Measurements from ENCODE around the gene ALPL. TPM values are rescaled to one million over a fixed set of nuclear protein-coding genes. Genes with fewer than 3 reads are reported as not detected.

The ALPL gene
- total RNA-seq, 1 donor from 2014 or later: 16.7 TPM

DNA sequence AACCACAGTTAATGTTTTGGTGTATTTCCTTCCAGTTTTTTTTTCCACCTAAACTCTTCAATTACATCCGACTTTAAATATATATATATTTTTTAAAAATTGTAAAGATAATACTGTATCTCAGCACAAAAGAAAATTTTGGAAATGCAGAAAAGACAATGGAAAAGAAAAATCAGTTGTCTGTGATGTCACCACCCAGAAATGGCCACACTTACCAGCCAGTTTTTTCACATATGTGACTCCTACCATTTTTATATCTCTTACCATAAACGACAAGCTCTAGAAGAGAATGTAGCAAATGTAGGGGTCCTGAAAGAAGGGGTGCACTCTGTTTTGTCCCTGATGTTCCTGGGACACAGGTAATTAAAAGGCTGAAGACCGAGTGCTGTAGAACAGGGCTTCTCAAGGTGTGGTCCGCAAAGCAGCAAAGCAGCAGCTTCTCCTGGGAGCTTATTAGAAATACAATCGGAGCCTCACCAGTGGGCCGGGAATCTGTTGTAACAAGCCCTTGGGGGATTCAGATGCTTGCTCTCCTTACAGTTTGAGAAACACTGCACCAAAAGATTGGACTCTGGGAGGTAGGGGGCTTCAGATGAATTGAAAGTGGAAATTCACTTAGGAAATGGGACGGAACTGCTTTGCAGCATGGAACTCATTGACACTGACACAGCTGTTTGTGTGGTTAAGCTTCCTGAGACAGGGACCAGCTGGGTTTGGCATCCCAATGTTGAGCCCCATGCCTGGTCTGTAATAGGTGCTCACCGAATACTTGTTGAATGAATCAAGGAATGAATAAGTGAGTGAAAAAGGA lies 44.1 kb downstream of the ALPL start:
- TF ChIP-seq CTCF (conservative IDR thresholded peaks at IDR 0.05): no peak
- no peaks in the 10 kb centered on the region for H3K9me3 Mint-ChIP-seq
- DNase-seq (ENCODE audit: low read depth, low spot score): no peak
- no peak overlapping the region for H3K4me3 Mint-ChIP-seq
- H3K36me3 Mint-ChIP-seq (ENCODE audit: low read depth): no peaks in the 10 kb centered on the region
- no peak overlapping the region for H3K27ac Mint-ChIP-seq (ENCODE audit: unreplicated experiment)
- no peaks in the 10 kb centered on the region for H3K27me3 Mint-ChIP-seq (ENCODE audit: low read depth)
- H3K4me1 Mint-ChIP-seq: no peaks in the 10 kb centered on the region

- H3K4me1 Mint-ChIP-seq: no peaks in the 10 kb centered on the region
- H3K36me3 Mint-ChIP-seq (ENCODE audit: low read depth): no peaks in the 10 kb centered on the region
- TF ChIP-seq CTCF (conservative IDR thresholded peaks at IDR 0.05): no peak
- H3K27me3 Mint-ChIP-seq (ENCODE audit: low read depth): no peaks in the 10 kb centered on the region
- DNase-seq (ENCODE audit: low read depth, low spot score): no peak
- no peaks in the 10 kb centered on the region for H3K9me3 Mint-ChIP-seq
- H3K4me3 Mint-ChIP-seq: no peak overlapping the region
- peak overlapping the region; percentile 62 for H3K27ac Mint-ChIP-seq (ENCODE audit: unreplicated experiment)
Measured at GRCh38 chr1:21559788-21560567, 50.8 kb downstream of the ALPL start.

DNA sequence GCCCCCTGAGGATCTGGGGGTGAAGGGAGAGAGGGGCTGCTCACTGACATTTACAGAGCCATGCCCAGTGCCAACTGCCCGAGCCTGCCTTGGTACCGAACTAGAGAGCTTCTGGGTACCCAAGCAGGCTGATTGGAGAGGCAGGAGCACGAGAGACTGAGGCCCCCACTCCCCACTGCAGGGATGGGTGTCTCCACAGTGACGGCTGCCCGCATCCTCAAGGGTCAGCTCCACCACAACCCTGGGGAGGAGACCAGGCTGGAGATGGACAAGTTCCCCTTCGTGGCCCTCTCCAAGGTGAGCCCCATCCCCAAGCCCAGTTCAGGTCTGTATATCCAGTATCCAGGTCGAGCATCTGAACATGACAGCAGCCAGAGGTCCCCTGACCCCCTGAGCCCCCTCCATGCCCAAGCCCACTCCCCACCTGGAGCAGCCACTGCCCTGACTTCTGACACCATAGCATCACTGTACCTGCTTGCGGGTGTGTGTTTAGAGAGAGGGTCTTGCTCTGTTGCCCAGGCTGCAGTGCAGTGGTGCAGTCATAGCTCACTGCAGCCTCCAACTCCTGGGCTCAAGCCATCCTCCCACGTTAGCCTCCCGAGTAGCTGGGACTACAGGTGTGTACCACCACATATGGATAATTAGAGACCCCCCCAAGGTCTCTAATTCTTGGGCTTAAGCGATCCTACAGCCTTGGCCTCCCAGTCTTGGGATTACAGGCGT lies 51.9 kb downstream of the ALPL start:
- DNase-seq (ENCODE audit: low read depth, low spot score): no peak
- no peak overlapping the region for H3K4me3 Mint-ChIP-seq
- H3K27ac Mint-ChIP-seq (ENCODE audit: unreplicated experiment): peak overlapping the region; percentile 62
- no peaks in the 10 kb centered on the region for H3K4me1 Mint-ChIP-seq
- no peaks in the 10 kb centered on the region for H3K27me3 Mint-ChIP-seq (ENCODE audit: low read depth)
- no peak for TF ChIP-seq CTCF (conservative IDR thresholded peaks at IDR 0.05)
- no peaks in the 10 kb centered on the region for H3K9me3 Mint-ChIP-seq
- no peaks in the 10 kb centered on the region for H3K36me3 Mint-ChIP-seq (ENCODE audit: low read depth)

- Mint-ChIP-seq H3K27me3 (ENCODE audit: low read depth) (no peaks in the 10 kb centered on the region), H3K4me1 (no peaks in the 10 kb centered on the region), H3K4me3 (no peak overlapping the region), H3K9me3 (no peaks in the 10 kb centered on the region), H3K36me3 (ENCODE audit: low read depth) (no peaks in the 10 kb centered on the region), H3K27ac (ENCODE audit: unreplicated experiment) (no peak overlapping the region)
- DNase-seq (ENCODE audit: low read depth, low spot score): no peak
- TF ChIP-seq CTCF (conservative IDR thresholded peaks at IDR 0.05): no peak
Measured at GRCh38 chr1:21562896-21563295, 53.7 kb downstream of the ALPL start.

DNA sequence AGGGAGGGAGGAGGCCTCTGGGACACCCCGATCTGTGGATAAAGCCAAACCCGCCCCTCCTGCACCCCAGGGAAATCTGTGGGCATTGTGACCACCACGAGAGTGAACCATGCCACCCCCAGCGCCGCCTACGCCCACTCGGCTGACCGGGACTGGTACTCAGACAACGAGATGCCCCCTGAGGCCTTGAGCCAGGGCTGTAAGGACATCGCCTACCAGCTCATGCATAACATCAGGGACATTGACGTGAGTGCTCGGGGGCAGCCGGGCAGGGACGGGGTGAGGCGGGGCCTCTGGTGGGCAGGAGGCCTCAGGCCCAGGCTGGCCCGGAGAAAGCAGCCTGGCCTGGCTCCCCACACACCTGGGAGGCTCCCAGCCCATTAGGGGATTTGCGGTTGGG lies 54.7 kb downstream of the ALPL start:
- Mint-ChIP-seq H3K36me3 (ENCODE audit: low read depth) (no peaks in the 10 kb centered on the region), H3K9me3 (no peaks in the 10 kb centered on the region)
- no peak for TF ChIP-seq CTCF (conservative IDR thresholded peaks at IDR 0.05)

More for the DNA sequence above, 54.7 kb downstream of the ALPL start:
- DNase-seq (ENCODE audit: low read depth, low spot score): no peak
- Mint-ChIP-seq H3K4me3 (no peak overlapping the region), H3K4me1 (peaks cover 9% of the 10 kb centered on the region), H3K27me3 (ENCODE audit: low read depth) (no peaks in the 10 kb centered on the region), H3K27ac (ENCODE audit: unreplicated experiment) (no peak overlapping the region)
